Adrenal gland (tissue), 5 donors: ENCODE data around the gene OPRM1.

Experiments used
- CTCF ChIP-seq, 6 experiments: fragments of 450-650 bp in 4 of 6; fragments of 200-600 bp in 2 of 6; sonication (generic) in 1 of 6; IDR thresholded peaks; 1 replicate in 5 of 6; 2 replicates in 1 of 6; pipeline versions ENCODE4 v1.5.1 to v1.8.0; 2016 to 2021; ENCODE audit warnings: antibody characterized with exemption in 6 of 6, mild to moderate bottlenecking in 2 of 6, moderate library complexity in 1 of 6
- POLR2A ChIP-seq, 2 donors: fragments of 450-650 bp; IDR thresholded peaks; one replicate each; pipeline ENCODE4 v1.6.1; 2017; ENCODE audit warnings: antibody characterized with exemption in 2 of 2, mild to moderate bottlenecking in 2 of 2, moderate library complexity in 1 of 2
- donor health status: DM: no; HTN: no; CAD: no.

GRCh38 chr6:154134471-154135147 lies 95.6 kb downstream of the OPRM1 start:
- TF ChIP-seq CTCF (IDR thresholded peaks at IDR 0.05) (no peak), POLR2A (IDR thresholded peaks at IDR 0.05) (no peak)
